ENCODE measurements around the gene ZNF184. TPM values are rescaled to one million over a fixed set of nuclear protein-coding genes. Genes with fewer than 3 reads are reported as not detected.

Gene ZNF184
- 2.2 to 3.0 TPM (median 2.8 TPM) in 5 replicates for total RNA-seq (2022; extraction: Qiagen RNA extraction; ENCODE audit: low read depth)

GRCh38 chr6:27472617-27473400 is at the start of gene ZNF184:
TSS of gene ZNF184 (minus strand) at chr6:27473105. CDS start at chr6:27472294, 811 bp downstream.

Other genes with a start within 250 kb of the ZNF184 start
- 2.7 to 3.8 TPM (median 2.8 TPM) in 5 replicates for gene PRSS16, start 225.4 kb downstream of the ZNF184 start, total RNA-seq (2022; extraction: Qiagen RNA extraction; ENCODE audit: low read depth)
- not detected in 5 replicates for gene POM121L2, start 160.8 kb downstream of the ZNF184 start, total RNA-seq (2022; extraction: Qiagen RNA extraction; ENCODE audit: low read depth)
- 0.17 to 0.38 TPM (median 0.27 TPM) in 5 replicates for gene ZNF391, start 84.3 kb downstream of the ZNF184 start, total RNA-seq (2022; extraction: Qiagen RNA extraction; ENCODE audit: low read depth)

All from A549 treated with RU486 at 1 μM for 4 hours (cell line).